Activated CD4-positive, alpha-beta T cell treated with anti-CD3 and anti-CD28 coated beads for 36 hours (primary cell): Measurements from ENCODE around the gene NIF3L1. TPM values are rescaled to one million over a fixed set of nuclear protein-coding genes. Genes with fewer than 3 reads are reported as not detected.
A peak's percentile ranks its signal among the peaks of the same experiment; 100 is the strongest.

Source experiments
- ATAC-seq: fragments of 200-7000 bp; cut with Tn5 transposase; one replicate; pipeline ENCODE4 v1.10.0; 2021; ENCODE audit warnings: mild to moderate bottlenecking, moderate library complexity
- CTCF ChIA-PET: fragments of 350-600 bp; sonication (Branson Sonifier 250); formaldehyde crosslinking; loops from one replicate; lab custom pipeline; 2021; ENCODE audit warnings: antibody characterized with exemption; lab: Charles Lee
- POLR2A ChIA-PET: fragments of 350-600 bp; sonication (Branson Sonifier 250); formaldehyde crosslinking; loops from one replicate; lab custom pipeline; 2021; ENCODE audit warnings: antibody characterized with exemption, inconsistent platforms; lab: Charles Lee
- DNase-seq: peaks from one replicate; pipeline ENCODE4 v3.0.0-alpha.2; 2020
- H3K27ac Mint-ChIP-seq: one replicate; pipeline ENCODE4 v1.8.0; 2021; ENCODE audit warnings: mixed read lengths
- H3K27me3 Mint-ChIP-seq: one replicate; pipeline ENCODE4 v1.8.0; 2021; ENCODE audit warnings: mixed read lengths
- H3K36me3 Mint-ChIP-seq: one replicate; pipeline ENCODE4 v1.8.0; 2021; ENCODE audit warnings: low read depth, mixed read lengths
- H3K4me1 Mint-ChIP-seq: one replicate; pipeline ENCODE4 v1.8.0; 2021; ENCODE audit warnings: mixed read lengths
- H3K4me3 Mint-ChIP-seq: one replicate; pipeline ENCODE4 v1.8.0; 2021; ENCODE audit warnings: mild to moderate bottlenecking, moderate library complexity, mixed read lengths
- H3K9me3 Mint-ChIP-seq: one replicate; pipeline ENCODE4 v1.8.0; 2021; ENCODE audit warnings: low read depth, mixed read lengths
- intact Hi-C, 2 experiments: fragments of 100-400 bp; cut with DNase I in 1 of 2; cut with micrococcal nuclease in 1 of 2; formaldehyde crosslinking; loops; one replicate each; pipeline versions ENCODE4 v1.14.2 to v1.15.1; 2022 to 2024; cut with DNase I, micrococcal nuclease
- total RNA-seq, 2 experiments: library from RNA; stranded (reverse); gene quantifications; one replicate each; pipeline ENCODE4 v1.2.3, GENCODE V29; 2021

NIF3L1 gene
- total RNA-seq, 2 experiments from 2014 or later, result 37.0 to 47.7 TPM

- intact Hi-C loops, result loop anchor here in 1 of 2 experiments (2.0 kb wide), 1 partner anchor 15 kb away; no protein-coding TSS in a partner anchor
- peaks cover 29% of the 10 kb centered on the region for H3K36me3 Mint-ChIP-seq
- peak overlapping the region; percentile 72 for H3K27ac Mint-ChIP-seq
- no peaks in the 10 kb centered on the region for H3K27me3 Mint-ChIP-seq
- no peak overlapping the region for H3K4me3 Mint-ChIP-seq
- DNase-seq (peak; percentile 14), ATAC-seq (peak; percentile 96)
- no peaks in the 10 kb centered on the region for H3K9me3 Mint-ChIP-seq
- ChIA-PET POLR2A (no interaction called here), CTCF (interaction anchor here (0.6 to 1.3 kb wide), 6 partner anchors 24 to 600 kb away, joined by 3 to 5 read pairs (median 4); partner anchors contain the start of gene ORC2)
- H3K4me1 Mint-ChIP-seq, result peaks cover 20% of the 10 kb centered on the region
These were observed 40.4 kb downstream of the NIF3L1 start for GRCh38 chr2:200929334-200930249.

GRCh38 chr2:200930947-200931626, 41.9 kb downstream of the NIF3L1 start:
- no peak for DNase-seq
- peaks cover 20% of the 10 kb centered on the region for H3K4me1 Mint-ChIP-seq

GRCh38 chr2:200939832-200940231, 50.7 kb downstream of the NIF3L1 start:
- ATAC-seq, result no peak
- Mint-ChIP-seq H3K4me1 (peaks cover 18% of the 10 kb centered on the region), H3K27ac (no peak overlapping the region), H3K27me3 (no peaks in the 10 kb centered on the region), H3K9me3 (no peaks in the 10 kb centered on the region), H3K36me3 (peaks cover 51% of the 10 kb centered on the region), H3K4me3 (no peak overlapping the region)
- POLR2A ChIA-PET, result interaction anchor here (0.5 kb wide), 1 partner anchor 191 kb away, joined by 3 read pairs; no protein-coding TSS in a partner anchor
- intact Hi-C loops, result loop anchor here in 1 of 2 experiments (5.0 kb wide), 1 partner anchor 292 kb away; no protein-coding TSS in a partner anchor
- CTCF ChIA-PET, result interaction anchor here (1.1 to 2.6 kb wide), 2 partner anchors 18 to 129 kb away, joined by 3 to 9 read pairs; no protein-coding TSS in a partner anchor
- DNase-seq, result no peak

More at GRCh38 chr2:200930947-200931626, 41.9 kb downstream of the NIF3L1 start:
- intact Hi-C loops, result no loop called here
- H3K36me3 Mint-ChIP-seq, result peaks cover 38% of the 10 kb centered on the region
- peak overlapping the region; percentile 51 for H3K27ac Mint-ChIP-seq
- ATAC-seq, result no peak
- no peaks in the 10 kb centered on the region for H3K9me3 Mint-ChIP-seq
- ChIA-PET CTCF (interaction anchor here (0.6 to 1.2 kb wide), 3 partner anchors 26 to 138 kb away, joined by 3 to 5 read pairs (median 3); no protein-coding TSS in a partner anchor), POLR2A (interaction anchor here (0.5 kb wide), 1 partner anchor 14 kb away, joined by 3 read pairs; no protein-coding TSS in a partner anchor)
- no peaks in the 10 kb centered on the region for H3K27me3 Mint-ChIP-seq
- no peak overlapping the region for H3K4me3 Mint-ChIP-seq

GRCh38 chr2:200943527-200944105, 54.4 kb downstream of the NIF3L1 start:
- H3K4me1 Mint-ChIP-seq, result peaks cover 27% of the 10 kb centered on the region
- DNase-seq (no peak), ATAC-seq (peak; percentile 62)
- H3K36me3 Mint-ChIP-seq, result peaks cover 56% of the 10 kb centered on the region
- no peaks in the 10 kb centered on the region for H3K27me3 Mint-ChIP-seq
- intact Hi-C loops, result loop anchor here in 1 of 2 experiments (1.0 to 5.0 kb wide), 3 partner anchors 15 to 289 kb away; partner anchors contain the start of gene ORC2
- H3K9me3 Mint-ChIP-seq, result no peaks in the 10 kb centered on the region
- ChIA-PET POLR2A (interaction anchor here (0.7 kb wide), 1 partner anchor 20 kb away, joined by 9 read pairs; the partner anchor contains the start of gene ORC2), CTCF (interaction anchor here (0.9 kb wide), 1 partner anchor 79 kb away, joined by 3 read pairs; the partner anchor contains the start of gene CLK1)
- H3K27ac Mint-ChIP-seq, result peak overlapping the region; percentile 49
- no peak overlapping the region for H3K4me3 Mint-ChIP-seq

DNA sequence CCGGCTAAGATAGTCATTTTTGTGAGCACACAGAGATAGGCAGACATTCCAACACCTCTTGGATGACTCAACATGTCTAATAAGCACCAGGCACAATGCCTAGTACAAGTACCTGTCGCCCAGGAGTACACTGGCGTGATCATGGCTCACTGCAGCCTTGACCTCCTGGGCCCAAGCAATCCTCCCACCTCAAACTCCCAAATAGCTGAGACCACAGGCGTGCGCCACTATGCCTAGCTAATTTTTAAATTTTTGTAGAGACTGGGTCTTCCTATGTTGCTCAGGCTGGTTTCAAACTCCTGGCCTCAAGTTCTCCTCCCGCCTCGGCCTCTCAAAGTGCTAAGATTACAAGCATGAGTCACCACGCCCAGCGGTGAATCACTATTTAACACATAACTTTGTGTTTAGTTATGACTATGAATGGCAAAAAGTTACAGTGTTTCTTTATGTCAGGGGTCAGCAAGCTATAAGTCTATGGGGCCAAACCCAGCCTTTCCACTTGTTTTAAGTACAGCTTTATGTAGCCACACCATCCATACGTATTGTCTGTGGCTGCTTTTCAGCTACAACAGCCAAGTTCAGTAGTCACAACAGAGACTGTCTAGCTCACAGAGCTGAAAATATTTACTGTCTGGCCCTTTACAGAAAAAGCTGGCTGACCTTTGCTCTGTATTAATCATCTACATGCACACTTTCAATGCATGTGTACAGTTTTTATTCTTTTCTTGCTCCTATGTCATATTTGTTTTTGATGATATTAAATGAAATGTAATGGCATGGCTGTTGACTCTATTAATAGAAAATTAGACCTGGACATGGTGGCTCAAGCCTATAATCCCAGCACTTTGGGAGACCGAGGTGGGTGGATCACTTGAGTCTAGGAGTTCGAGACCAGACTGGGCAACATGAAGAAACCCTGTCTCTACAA, 55.6 kb downstream of the NIF3L1 start:
- Mint-ChIP-seq H3K4me1 (peaks cover 27% of the 10 kb centered on the region), H3K36me3 (peaks cover 56% of the 10 kb centered on the region), H3K9me3 (no peaks in the 10 kb centered on the region), H3K27me3 (no peaks in the 10 kb centered on the region), H3K4me3 (peak overlapping the region; percentile 18), H3K27ac (peak overlapping the region; percentile 49)
- ChIA-PET POLR2A (interaction anchor here (0.5 to 1.1 kb wide), 4 partner anchors 13 to 1327 kb away, joined by 3 read pairs; no protein-coding TSS in a partner anchor), CTCF (interaction anchor here (0.5 to 1.7 kb wide), 7 partner anchors 14 to 287 kb away, joined by 3 to 16 read pairs (median 4); partner anchors contain the start of genes CLK1 and ORC2)
- intact Hi-C loops, result loop anchor here in 1 of 2 experiments (1.0 to 5.0 kb wide), 3 partner anchors 16 to 288 kb away; partner anchors contain the start of gene ORC2
- ATAC-seq, result peak; percentile 88
- DNase-seq, result peak; percentile 89

GRCh38 chr2:200945395-200945729, 56.2 kb downstream of the NIF3L1 start:
- ATAC-seq (no peak), DNase-seq (no peak)
- peaks cover 56% of the 10 kb centered on the region for H3K36me3 Mint-ChIP-seq
- H3K27me3 Mint-ChIP-seq, result no peaks in the 10 kb centered on the region
- POLR2A ChIA-PET, result interaction anchor here (0.6 to 1.1 kb wide), 3 partner anchors 14 to 1326 kb away, joined by 3 read pairs; no protein-coding TSS in a partner anchor
- intact Hi-C loops, result loop anchor here in 1 of 2 experiments (2.0 kb wide), 1 partner anchor 17 kb away; no protein-coding TSS in a partner anchor
- no peak overlapping the region for H3K4me3 Mint-ChIP-seq
- H3K27ac Mint-ChIP-seq, result peak overlapping the region; percentile 49
- H3K4me1 Mint-ChIP-seq, result peaks cover 27% of the 10 kb centered on the region
- CTCF ChIA-PET, result interaction anchor here (0.5 to 1.7 kb wide), 6 partner anchors 13 to 287 kb away, joined by 3 to 16 read pairs (median 4); partner anchors contain the start of gene ORC2
- no peaks in the 10 kb centered on the region for H3K9me3 Mint-ChIP-seq

GRCh38 chr2:200950378-200950777, 61.2 kb downstream of the NIF3L1 start:
- ChIA-PET CTCF (interaction anchor here (0.6 kb wide), 1 partner anchor 9 kb away, joined by 3 read pairs; no protein-coding TSS in a partner anchor), POLR2A (no interaction called here)
- intact Hi-C loops, result no loop called here
- H3K4me1 Mint-ChIP-seq, result peaks cover 4% of the 10 kb centered on the region
- no peaks in the 10 kb centered on the region for H3K27me3 Mint-ChIP-seq
- no peak overlapping the region for H3K4me3 Mint-ChIP-seq
- ATAC-seq, result no peak
- no peak for DNase-seq
- H3K9me3 Mint-ChIP-seq, result no peaks in the 10 kb centered on the region
- peaks cover 38% of the 10 kb centered on the region for H3K36me3 Mint-ChIP-seq
- no peak overlapping the region for H3K27ac Mint-ChIP-seq

Other genes with a start within 250 kb of the NIF3L1 start
- gene BZW1, start 77.5 kb upstream of the NIF3L1 start, total RNA-seq, result 100 to 1,000 TPM; 413 to 474 TPM
- 10 to 100 TPM; 86.4 to 99.3 TPM for gene CLK1, start 24.7 kb upstream of the NIF3L1 start, total RNA-seq
- gene PPIL3, start 294 bp upstream of the NIF3L1 start, total RNA-seq, result 10 to 100 TPM; 52.6 to 53.0 TPM
- 10 to 100 TPM; 68.5 to 80.5 TPM for gene ORC2, start 74.3 kb downstream of the NIF3L1 start, total RNA-seq
- 10 to 100 TPM; 15.8 to 16.0 TPM for gene HYCC2, start 182.3 kb downstream of the NIF3L1 start, total RNA-seq
- gene NDUFB3, start 182.6 kb downstream of the NIF3L1 start, total RNA-seq, result 100 to 1,000 TPM; 126 to 150 TPM
- gene CFLAR, start 226.8 kb downstream of the NIF3L1 start, total RNA-seq, result 100 to 1,000 TPM; 255 to 270 TPM